ENCODE data around the gene XKR7. TPM values are rescaled to one million over a fixed set of nuclear protein-coding genes. Genes with fewer than 3 reads are reported as not detected.
"Not testable (repeated sequence)": the region's sequence is repeated elsewhere in the genome, so short reads cannot be mapped to it uniquely, and the experiment has no call there.

The XKR7 gene
- total RNA-seq, result 0.08 and 0.34 TPM in 2 replicates

DNA sequence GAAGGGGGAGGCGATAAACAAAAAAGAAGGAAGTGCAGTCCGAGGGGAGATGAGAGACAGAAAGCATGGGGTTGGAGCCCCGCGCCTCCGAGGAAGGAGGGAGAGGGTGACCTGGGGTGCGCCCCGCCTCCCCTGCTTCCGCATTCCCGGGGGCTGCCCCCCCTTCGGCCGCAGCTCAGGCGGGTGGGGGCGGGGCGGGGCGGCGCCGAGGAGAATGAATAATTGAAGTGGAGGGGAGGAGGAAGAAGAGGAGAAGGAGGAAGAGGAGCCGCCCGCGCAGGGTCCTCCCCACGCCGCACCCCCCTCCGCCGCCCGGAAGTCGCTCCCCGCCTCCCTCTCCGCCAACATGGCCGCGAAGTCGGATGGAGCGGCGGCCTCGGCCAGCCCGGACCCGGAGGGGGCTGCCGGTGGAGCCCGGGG is at the start of gene XKR7:
XKR7 (plus strand) TSS at position 322 of the 420 bp plus-strand sequence; CDS start at position 347, 25 bp downstream.
- Histone ChIP-seq H3K36me3 (ENCODE audit: control insufficient read depth, insufficient read depth, low read length) (no peaks in the 10 kb centered on the region), H3K27me3 (ENCODE audit: control insufficient read depth, insufficient read depth, low read length) (peaks cover 38% of the 10 kb centered on the region), H3K4me3 (ENCODE audit: low read depth, low read length) (peak within 1 kb of the TSS; percentile 16)
- DNase-seq (ENCODE audit: low read depth), result no peak
- TF ChIP-seq, protein P1, sequence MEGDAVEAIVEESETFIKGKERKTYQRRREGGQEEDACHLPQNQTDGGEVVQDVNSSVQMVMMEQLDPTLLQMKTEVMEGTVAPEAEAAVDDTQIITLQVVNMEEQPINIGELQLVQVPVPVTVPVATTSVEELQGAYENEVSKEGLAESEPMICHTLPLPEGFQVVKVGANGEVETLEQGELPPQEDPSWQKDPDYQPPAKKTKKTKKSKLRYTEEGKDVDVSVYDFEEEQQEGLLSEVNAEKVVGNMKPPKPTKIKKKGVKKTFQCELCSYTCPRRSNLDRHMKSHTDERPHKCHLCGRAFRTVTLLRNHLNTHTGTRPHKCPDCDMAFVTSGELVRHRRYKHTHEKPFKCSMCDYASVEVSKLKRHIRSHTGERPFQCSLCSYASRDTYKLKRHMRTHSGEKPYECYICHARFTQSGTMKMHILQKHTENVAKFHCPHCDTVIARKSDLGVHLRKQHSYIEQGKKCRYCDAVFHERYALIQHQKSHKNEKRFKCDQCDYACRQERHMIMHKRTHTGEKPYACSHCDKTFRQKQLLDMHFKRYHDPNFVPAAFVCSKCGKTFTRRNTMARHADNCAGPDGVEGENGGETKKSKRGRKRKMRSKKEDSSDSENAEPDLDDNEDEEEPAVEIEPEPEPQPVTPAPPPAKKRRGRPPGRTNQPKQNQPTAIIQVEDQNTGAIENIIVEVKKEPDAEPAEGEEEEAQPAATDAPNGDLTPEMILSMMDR (IDR thresholded peaks at IDR 0.05; ENCODE audit: insufficient read depth, low read length, poor library complexity, severe bottlenecking), result no peak

DNA sequence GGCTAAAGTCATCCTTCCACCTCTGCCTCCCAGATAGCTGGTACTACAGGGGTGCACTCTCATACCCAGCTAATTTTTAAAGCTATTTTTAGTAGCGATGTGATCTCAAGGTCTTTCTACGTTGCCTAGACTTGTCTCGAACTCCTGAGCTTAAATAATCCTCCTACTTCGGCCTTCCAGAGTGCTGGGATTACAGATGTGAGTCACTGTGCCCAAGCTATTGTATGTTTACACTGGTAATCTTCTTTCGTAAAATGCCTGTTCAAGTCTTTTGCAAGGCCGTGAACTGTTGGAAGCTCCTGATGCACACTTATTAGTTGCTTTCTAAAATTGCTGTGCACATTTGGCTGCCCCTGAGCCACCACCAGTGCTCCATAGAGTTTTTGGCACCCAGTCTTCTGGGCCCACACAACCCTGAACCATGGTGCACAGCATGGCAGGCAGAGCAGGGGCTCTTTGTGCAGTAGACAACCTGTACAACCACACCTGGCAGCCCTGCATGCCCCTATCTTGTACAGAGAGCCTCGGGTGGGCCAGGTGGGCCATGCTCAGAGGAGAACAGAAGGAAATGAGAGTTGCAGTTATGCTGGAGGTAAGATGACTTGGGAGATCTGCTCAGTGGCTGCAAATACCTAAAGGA is 49.4 kb upstream of the XKR7 start:
- Histone ChIP-seq H3K27me3 (ENCODE audit: control insufficient read depth, insufficient read depth, low read length) (peaks cover 10% of the 10 kb centered on the region), H3K36me3 (ENCODE audit: control insufficient read depth, insufficient read depth, low read length) (no peaks in the 10 kb centered on the region), H3K4me3 (ENCODE audit: low read depth, low read length) (no peak overlapping the region)
- TF ChIP-seq, protein P1 (IDR thresholded peaks at IDR 0.05; ENCODE audit: insufficient read depth, low read length, poor library complexity, severe bottlenecking), result no peak
- DNase-seq (ENCODE audit: low read depth), result no peak

DNA sequence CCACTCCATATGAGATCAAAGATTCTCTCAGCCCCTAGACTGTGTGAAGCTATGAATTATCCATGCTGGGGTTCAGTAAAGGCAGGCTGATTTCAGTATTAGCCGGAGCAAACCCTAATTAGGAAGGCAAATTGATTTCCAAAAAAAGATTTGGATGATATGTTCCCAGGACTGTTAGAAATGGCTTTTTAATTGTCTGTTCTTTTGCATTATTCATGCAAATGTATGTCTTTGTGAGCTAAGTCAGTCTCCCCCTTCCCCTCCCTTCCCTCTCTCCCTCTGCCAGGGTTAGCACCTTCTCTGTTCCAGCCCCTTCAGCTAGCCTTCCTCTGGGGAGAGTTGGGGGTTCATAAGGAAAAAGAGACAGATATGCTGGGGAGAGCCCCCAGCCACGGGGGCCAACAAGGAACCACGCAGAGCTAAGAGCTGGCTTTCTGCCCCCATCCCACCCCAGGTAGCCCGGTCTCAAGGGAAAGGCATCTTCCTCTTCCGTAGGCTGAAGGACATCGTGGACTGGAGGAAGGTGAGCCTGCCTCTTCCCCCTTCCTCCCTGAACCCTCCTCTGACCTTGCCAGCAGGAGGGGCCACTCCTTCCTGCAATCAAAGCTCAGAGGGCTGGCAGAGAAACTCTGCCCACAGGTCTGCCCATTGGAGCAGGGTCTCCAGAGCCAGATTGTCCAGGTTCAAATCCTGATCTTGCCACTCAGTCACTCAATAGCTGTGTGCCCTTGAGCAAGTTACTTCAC is 48.4 kb upstream of the XKR7 start:
- TF ChIP-seq, protein P1 (IDR thresholded peaks at IDR 0.05; ENCODE audit: insufficient read depth, low read length, poor library complexity, severe bottlenecking), result no peak
- no peak for DNase-seq (ENCODE audit: low read depth)
- H3K4me3 ChIP-seq (ENCODE audit: low read depth, low read length), result no peak overlapping the region
- H3K27me3 ChIP-seq (ENCODE audit: control insufficient read depth, insufficient read depth, low read length), result peaks cover 9% of the 10 kb centered on the region
- H3K36me3 ChIP-seq (ENCODE audit: control insufficient read depth, insufficient read depth, low read length), result no peaks in the 10 kb centered on the region

DNA sequence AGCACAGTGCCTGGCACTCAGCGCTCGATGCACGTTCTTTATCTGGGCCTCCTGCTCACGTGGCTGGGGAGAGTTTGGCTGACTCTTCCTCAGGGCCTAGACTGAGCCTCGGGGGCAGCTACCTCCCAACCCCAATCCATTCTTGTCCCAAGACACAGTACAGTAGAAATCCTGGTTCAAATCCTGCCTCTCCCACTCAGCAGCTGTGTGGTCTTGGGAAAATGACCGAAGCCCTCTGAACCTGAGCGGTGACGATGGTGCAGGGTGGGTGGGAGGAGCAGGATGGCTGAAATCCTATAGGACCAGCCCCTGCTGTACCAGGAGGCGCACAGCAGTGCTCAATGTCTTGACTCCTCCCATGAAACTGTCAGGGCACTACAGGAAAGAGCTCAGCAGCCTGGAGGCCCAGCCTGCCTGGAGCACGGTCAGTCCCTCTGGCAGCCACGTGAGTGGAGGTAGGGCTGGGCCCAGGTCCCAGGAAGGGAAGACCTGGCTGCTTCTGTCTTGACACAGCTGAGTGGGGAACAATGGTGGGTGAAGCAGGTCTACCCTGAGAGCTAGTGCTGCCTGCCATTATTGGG is 47.6 kb upstream of the XKR7 start:
- Histone ChIP-seq H3K4me3 (ENCODE audit: low read depth, low read length) (no peak overlapping the region), H3K27me3 (ENCODE audit: control insufficient read depth, insufficient read depth, low read length) (peaks cover 9% of the 10 kb centered on the region), H3K36me3 (ENCODE audit: control insufficient read depth, insufficient read depth, low read length) (no peaks in the 10 kb centered on the region)
- no peak for DNase-seq (ENCODE audit: low read depth)
- TF ChIP-seq, protein P1 (IDR thresholded peaks at IDR 0.05; ENCODE audit: insufficient read depth, low read length, poor library complexity, severe bottlenecking), result no peak

DNA sequence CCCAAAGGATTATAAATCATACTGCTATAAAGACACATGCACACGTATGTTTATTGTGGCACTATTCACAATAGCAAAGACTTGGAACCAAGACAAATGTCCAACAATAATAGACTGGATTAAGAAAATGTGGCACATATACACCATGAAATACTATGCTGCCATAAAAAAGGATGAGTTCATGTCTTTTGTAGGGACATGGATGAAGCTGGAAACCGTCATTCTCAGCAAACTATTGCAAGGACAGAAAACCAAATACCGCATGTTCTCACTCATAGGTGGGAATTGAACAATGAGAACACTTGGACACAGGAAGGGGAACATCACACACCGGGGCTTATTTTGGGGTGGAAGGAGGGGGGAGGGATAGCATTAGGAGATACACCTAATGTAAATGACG is 46.5 kb upstream of the XKR7 start:
- H3K27me3 ChIP-seq (ENCODE audit: control insufficient read depth, insufficient read depth, low read length); DNase-seq (ENCODE audit: low read depth); H3K36me3 ChIP-seq (ENCODE audit: control insufficient read depth, insufficient read depth, low read length); H3K4me3 ChIP-seq (ENCODE audit: low read depth, low read length): not testable (repeated sequence)

DNA sequence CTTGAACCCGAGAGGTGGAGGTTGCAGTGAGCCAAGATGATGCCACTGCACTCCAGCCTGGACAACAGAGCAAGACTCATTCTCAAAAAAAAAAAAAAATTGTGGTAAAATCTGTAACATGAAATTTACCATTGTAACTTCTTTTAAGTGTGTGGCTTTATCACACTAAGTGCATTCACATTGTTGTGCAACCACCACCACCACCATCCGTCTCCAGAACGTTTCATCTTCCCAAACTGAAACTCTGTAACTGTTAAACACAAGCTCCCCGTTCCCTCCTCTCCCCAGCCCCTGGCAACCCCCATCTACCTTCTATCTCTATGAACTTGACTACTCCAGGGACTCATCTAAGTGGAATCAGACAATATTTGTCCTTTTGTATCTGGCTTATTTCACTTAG is 45.8 kb upstream of the XKR7 start:
- TF ChIP-seq, protein P1 (IDR thresholded peaks at IDR 0.05; ENCODE audit: insufficient read depth, low read length, poor library complexity, severe bottlenecking), result no peak
- peaks cover 10% of the 10 kb centered on the region for H3K27me3 ChIP-seq (ENCODE audit: control insufficient read depth, insufficient read depth, low read length)
- H3K36me3 ChIP-seq (ENCODE audit: control insufficient read depth, insufficient read depth, low read length), result no peaks in the 10 kb centered on the region
- no peak for DNase-seq (ENCODE audit: low read depth)
- no peak overlapping the region for H3K4me3 ChIP-seq (ENCODE audit: low read depth, low read length)

Measured in kidney epithelial cell (primary cell).